ENCODE results near the gene LPCAT2.

LPCAT2 gene

GRCh38 chr16:55502801-55503366, 6.0 kb upstream of the LPCAT2 start:
- no peak overlapping the region for H3K4me3 ChIP-seq (ENCODE audit: low read depth, low read length)
- no peak for DNase-seq (ENCODE audit: low read depth)
- no peak for TF ChIP-seq POLR2A (IDR thresholded peaks at IDR 0.05; ENCODE audit: extremely low read depth, insufficient read length)
- TF ChIP-seq MAX (IDR thresholded peaks at IDR 0.05; ENCODE audit: low read depth, low read length) = no peak
- TF ChIP-seq MYC (IDR thresholded peaks at IDR 0.05; ENCODE audit: low read depth, low read length) = no peak
- no peak for TF ChIP-seq CTCF (IDR thresholded peaks at IDR 0.05; ENCODE audit: low read depth, low read length)

- no peak for DNase-seq (ENCODE audit: low read depth)
- no peak overlapping the region for H3K4me3 ChIP-seq (ENCODE audit: low read depth, low read length)
- no peak for TF ChIP-seq CTCF (IDR thresholded peaks at IDR 0.05; ENCODE audit: low read depth, low read length)
- no peak for TF ChIP-seq MYC (IDR thresholded peaks at IDR 0.05; ENCODE audit: low read depth, low read length)
- no peak for TF ChIP-seq POLR2A (IDR thresholded peaks at IDR 0.05; ENCODE audit: extremely low read depth, insufficient read length)
- no peak for TF ChIP-seq MAX (IDR thresholded peaks at IDR 0.05; ENCODE audit: low read depth, low read length)
These were observed 4.9 kb upstream of the LPCAT2 start for GRCh38 chr16:55503726-55504550.

GRCh38 chr16:55505333-55506015, 3.4 kb upstream of the LPCAT2 start:
- no peak for DNase-seq (ENCODE audit: low read depth)
- TF ChIP-seq CTCF (IDR thresholded peaks at IDR 0.05; ENCODE audit: low read depth, low read length) (no peak), POLR2A (IDR thresholded peaks at IDR 0.05; ENCODE audit: extremely low read depth, insufficient read length) (no peak), MAX (IDR thresholded peaks at IDR 0.05; ENCODE audit: low read depth, low read length) (no peak), MYC (IDR thresholded peaks at IDR 0.05; ENCODE audit: low read depth, low read length) (no peak)
- H3K4me3 ChIP-seq (ENCODE audit: low read depth, low read length) = no peak overlapping the region

GRCh38 chr16:55506083-55506482, 2.8 kb upstream of the LPCAT2 start:
- TF ChIP-seq MYC (IDR thresholded peaks at IDR 0.05; ENCODE audit: low read depth, low read length) = no peak
- no peak for TF ChIP-seq POLR2A (IDR thresholded peaks at IDR 0.05; ENCODE audit: extremely low read depth, insufficient read length)
- TF ChIP-seq CTCF (IDR thresholded peaks at IDR 0.05; ENCODE audit: low read depth, low read length) = no peak
- TF ChIP-seq MAX (IDR thresholded peaks at IDR 0.05; ENCODE audit: low read depth, low read length) = no peak
- no peak for DNase-seq (ENCODE audit: low read depth)
- H3K4me3 ChIP-seq (ENCODE audit: low read depth, low read length) = no peak overlapping the region

GRCh38 chr16:55506708-55507107, 2.2 kb upstream of the LPCAT2 start:
- H3K4me3 ChIP-seq (ENCODE audit: low read depth, low read length) = no peak overlapping the region
- TF ChIP-seq CTCF (IDR thresholded peaks at IDR 0.05; ENCODE audit: low read depth, low read length) (no peak), POLR2A (IDR thresholded peaks at IDR 0.05; ENCODE audit: extremely low read depth, insufficient read length) (no peak), MYC (IDR thresholded peaks at IDR 0.05; ENCODE audit: low read depth, low read length) (no peak), MAX (IDR thresholded peaks at IDR 0.05; ENCODE audit: low read depth, low read length) (no peak)
- no peak for DNase-seq (ENCODE audit: low read depth)

All from NB4 (cell line).